ENCODE measurements around the gene CCDC88A. TPM values are rescaled to one million over a fixed set of nuclear protein-coding genes. Genes with fewer than 3 reads are reported as not detected.

The CCDC88A gene
- total and polyA plus RNA-seq, 2 donors (not counting 1 experiment from before 2014, with no cell fraction given), result 2.7 to 26.0 TPM

GRCh38 chr2:55269645-55269990 lies 150.0 kb downstream of the CCDC88A start:
- ChIA-PET CTCF (interaction anchor here (1.4 kb wide), 1 partner anchor 10 kb away, joined by 3 read pairs; no protein-coding TSS in a partner anchor), POLR2A (interaction anchor here (1.9 kb wide), 1 partner anchor 37 kb away, joined by 6 read pairs; the partner anchor contains the start of genes CLHC1 and RPS27A)
- Histone ChIP-seq H3K27me3 (replicated peaks in 1 of 4; ENCODE audit: control extremely low read depth in 1 of 4, control insufficient read depth in 3 of 4, insufficient read depth in 4 of 4, low read length in 3 of 4) (no peaks in the 10 kb centered on the region), H3K4me3 (ENCODE audit: control extremely low read depth in 1 of 5, extremely low read depth in 1 of 5, insufficient read depth in 1 of 5, low read depth in 2 of 5, low read length in 4 of 5) (peak overlapping the region; percentile 70 to 92 (median 82)), H3K79me2 (ENCODE audit: control insufficient read depth, insufficient read depth, low read length) (no peaks in the 10 kb centered on the region), H3K4me2 (replicated peaks; ENCODE audit: low read depth, low read length, poor library complexity, severe bottlenecking) (peak overlapping the region; percentile 78), H3K9ac (ENCODE audit: low read length) (peak overlapping the region; percentile 71), H3K36me3 (replicated peaks in 1 of 2; ENCODE audit: control extremely low read depth in 1 of 2, control insufficient read depth in 1 of 2, extremely low read depth in 1 of 2, insufficient read depth in 2 of 2, low read length in 1 of 2) (peaks cover 0 to 1% of the 10 kb centered on the region in 2 experiments), H3K4me1 (ENCODE audit: control insufficient read depth in 2 of 2, insufficient read depth in 2 of 2, low read length in 2 of 2) (peaks cover 12 to 14% of the 10 kb centered on the region in 2 donors), H3K27ac (ENCODE audit: low read length in 2 of 2) (peak overlapping the region; percentile 78 to 83), H3K9me3 (ENCODE audit: control extremely low read depth in 1 of 3, control insufficient read depth in 2 of 3, insufficient read depth in 1 of 3, low read length in 2 of 3) (no peaks in the 10 kb centered on the region), H4K20me1 (ENCODE audit: control insufficient read depth, insufficient read depth, low read length, poor library complexity, severe bottlenecking) (no peaks in the 10 kb centered on the region), H2AFZ (ENCODE audit: insufficient read depth, low read depth, low read length, poor library complexity, severe bottlenecking) (peak overlapping the region; percentile 79)
- Mint-ChIP-seq H3K9me3 (ENCODE audit: insufficient read depth) (no peaks in the 10 kb centered on the region), H3K4me1 (peaks cover 18% of the 10 kb centered on the region), H3K27me3 (no peaks in the 10 kb centered on the region), H3K4me3 (peak overlapping the region; percentile 97), H3K27ac (peak overlapping the region; percentile 95)
- ATAC-seq (ENCODE audit: low read depth), result no peak
- TF ChIP-seq, protein P1, sequence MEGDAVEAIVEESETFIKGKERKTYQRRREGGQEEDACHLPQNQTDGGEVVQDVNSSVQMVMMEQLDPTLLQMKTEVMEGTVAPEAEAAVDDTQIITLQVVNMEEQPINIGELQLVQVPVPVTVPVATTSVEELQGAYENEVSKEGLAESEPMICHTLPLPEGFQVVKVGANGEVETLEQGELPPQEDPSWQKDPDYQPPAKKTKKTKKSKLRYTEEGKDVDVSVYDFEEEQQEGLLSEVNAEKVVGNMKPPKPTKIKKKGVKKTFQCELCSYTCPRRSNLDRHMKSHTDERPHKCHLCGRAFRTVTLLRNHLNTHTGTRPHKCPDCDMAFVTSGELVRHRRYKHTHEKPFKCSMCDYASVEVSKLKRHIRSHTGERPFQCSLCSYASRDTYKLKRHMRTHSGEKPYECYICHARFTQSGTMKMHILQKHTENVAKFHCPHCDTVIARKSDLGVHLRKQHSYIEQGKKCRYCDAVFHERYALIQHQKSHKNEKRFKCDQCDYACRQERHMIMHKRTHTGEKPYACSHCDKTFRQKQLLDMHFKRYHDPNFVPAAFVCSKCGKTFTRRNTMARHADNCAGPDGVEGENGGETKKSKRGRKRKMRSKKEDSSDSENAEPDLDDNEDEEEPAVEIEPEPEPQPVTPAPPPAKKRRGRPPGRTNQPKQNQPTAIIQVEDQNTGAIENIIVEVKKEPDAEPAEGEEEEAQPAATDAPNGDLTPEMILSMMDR (IDR thresholded peaks at IDR 0.05), result no peak
- no peak for TF ChIP-seq EZH2 (IDR thresholded peaks at IDR 0.05; ENCODE audit: borderline replicate concordance, insufficient read depth, low read depth, low read length, poor library complexity, severe bottlenecking)
- peak; percentile 27 for DNase-seq
- WGBS (ENCODE audit: insufficient coverage), result 67% methylated on average over 4 of the region's 7 CpGs
- intact Hi-C loops (cut with micrococcal nuclease), result loop anchor here (1.0 to 2.0 kb wide), 4 partner anchors 13 to 250 kb away; partner anchors contain the start of genes CFAP36, CLHC1 and RPS27A

- under 1% methylated on average over 41 of the region's 43 CpGs for whole genome bisulfite sequencing (ENCODE audit: insufficient coverage)
- POLR2A ChIA-PET, result interaction anchor here (1.9 kb wide), 1 partner anchor 36 kb away, joined by 6 read pairs; the partner anchor contains the start of genes CLHC1 and RPS27A
- H3K4me3 Mint-ChIP-seq, result peak within 1 kb of the TSS; percentile 97
- no peaks in the 10 kb centered on the region for H4K20me1 ChIP-seq (ENCODE audit: control insufficient read depth, insufficient read depth, low read length, poor library complexity, severe bottlenecking)
- peaks cover 18% of the 10 kb centered on the region for H3K4me1 Mint-ChIP-seq
- H3K27me3 Mint-ChIP-seq, result no peaks in the 10 kb centered on the region
- H3K36me3 ChIP-seq (replicated peaks in 1 of 2; ENCODE audit: control extremely low read depth in 1 of 2, control insufficient read depth in 1 of 2, extremely low read depth in 1 of 2, insufficient read depth in 2 of 2, low read length in 1 of 2), result peaks cover 1 to 5% of the 10 kb centered on the region in 2 experiments
- peak within 1 kb of the TSS; percentile 71 for H3K9ac ChIP-seq (ENCODE audit: low read length)
- peak; percentile 91 for DNase-seq
- H3K4me1 ChIP-seq (ENCODE audit: control insufficient read depth in 2 of 2, insufficient read depth in 2 of 2, low read length in 2 of 2), result peaks cover 12 to 14% of the 10 kb centered on the region in 2 donors
- no peaks in the 10 kb centered on the region for H3K79me2 ChIP-seq (ENCODE audit: control insufficient read depth, insufficient read depth, low read length)
- H3K27ac ChIP-seq (ENCODE audit: low read length in 2 of 2), result peak within 1 kb of the TSS; percentile 78 to 83
- peak within 1 kb of the TSS; percentile 70 to 92 (median 82) for H3K4me3 ChIP-seq (ENCODE audit: control extremely low read depth in 1 of 5, extremely low read depth in 1 of 5, insufficient read depth in 1 of 5, low read depth in 2 of 5, low read length in 4 of 5)
- ATAC-seq (ENCODE audit: low read depth), result peak; percentile 90
- TF ChIP-seq EZH2 (IDR thresholded peaks at IDR 0.05; ENCODE audit: borderline replicate concordance, insufficient read depth, low read depth, low read length, poor library complexity, severe bottlenecking), result no peak
- TF ChIP-seq, protein P1 (IDR thresholded peaks at IDR 0.05), result no peak
- no peaks in the 10 kb centered on the region for H3K9me3 ChIP-seq (ENCODE audit: control extremely low read depth in 1 of 3, control insufficient read depth in 2 of 3, insufficient read depth in 1 of 3, low read length in 2 of 3)
- H3K27ac Mint-ChIP-seq, result peak within 1 kb of the TSS; percentile 95
- intact Hi-C loops (cut with micrococcal nuclease), result loop anchor here (1.0 to 2.0 kb wide), 4 partner anchors 13 to 250 kb away; partner anchors contain the start of genes CFAP36, CLHC1 and RPS27A
- CTCF ChIA-PET, result no interaction called here
- peak within 1 kb of the TSS; percentile 79 for H2AFZ ChIP-seq (ENCODE audit: insufficient read depth, low read depth, low read length, poor library complexity, severe bottlenecking)
- peak within 1 kb of the TSS; percentile 78 for H3K4me2 ChIP-seq (replicated peaks; ENCODE audit: low read depth, low read length, poor library complexity, severe bottlenecking)
- no peaks in the 10 kb centered on the region for H3K9me3 Mint-ChIP-seq (ENCODE audit: insufficient read depth)
- no peaks in the 10 kb centered on the region for H3K27me3 ChIP-seq (replicated peaks in 1 of 4; ENCODE audit: control extremely low read depth in 1 of 4, control insufficient read depth in 3 of 4, insufficient read depth in 4 of 4, low read length in 3 of 4)
These were observed 150.6 kb downstream of the CCDC88A start, which contains the start of gene MTIF2 for GRCh38 chr2:55268907-55269644. Gene MTIF2 (minus strand): TSS chr2:55269231. CDS start chr2:55263858, 5,373 bp downstream.

Measured in B cell (primary cell).